ENCODE data around the gene OSBPL5.

DNA sequence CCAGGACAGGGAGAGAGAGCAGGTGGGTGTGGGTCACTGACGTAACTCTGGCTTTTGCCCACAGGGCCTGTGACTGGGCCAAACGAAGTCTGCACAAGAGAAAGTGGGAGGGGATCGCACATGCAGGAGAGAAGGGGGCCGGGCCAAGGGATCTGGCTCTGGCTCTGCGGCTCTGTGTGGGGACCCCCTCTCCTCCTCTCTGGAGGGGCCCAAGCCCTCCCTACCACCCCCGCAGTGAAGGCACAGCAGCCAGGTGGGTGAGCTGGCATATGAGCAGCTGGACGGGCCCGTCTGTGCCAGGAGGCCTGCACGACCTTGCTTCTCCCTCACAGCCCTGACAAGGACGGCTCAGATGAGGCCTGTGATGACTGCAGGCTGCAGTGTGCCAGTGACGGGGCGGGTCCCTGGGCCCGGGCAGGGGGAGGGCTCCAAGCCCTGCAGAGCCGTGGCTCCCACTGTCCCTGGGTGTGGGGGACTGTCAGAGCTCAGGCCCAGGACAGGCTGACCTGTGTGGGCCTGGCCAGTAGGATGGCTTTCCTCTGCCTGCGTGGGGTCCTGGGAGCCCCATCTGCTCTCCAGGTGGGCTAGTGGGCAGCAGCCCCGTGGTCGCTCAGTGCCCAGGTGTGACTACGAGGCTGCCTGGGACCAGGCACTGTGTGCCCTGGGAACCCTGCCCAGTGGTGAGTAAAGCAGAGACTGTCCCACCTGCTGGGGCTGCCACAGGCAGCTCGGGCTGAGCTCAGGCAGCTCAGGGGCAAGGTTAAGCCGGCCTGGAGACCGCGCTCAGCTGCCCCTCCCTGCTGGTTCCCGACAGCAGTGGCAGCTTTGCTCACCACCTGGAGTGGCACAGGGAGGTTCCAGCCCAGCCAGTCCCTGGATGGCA lies 31.3 kb upstream of the OSBPL5 start:
- TF ChIP-seq POLR2A (IDR thresholded peaks at IDR 0.05), result no peak
- TF ChIP-seq CTCF (IDR thresholded peaks at IDR 0.05), result no peak
- no peak for TF ChIP-seq POLR2AphosphoS5 (IDR thresholded peaks at IDR 0.05; ENCODE audit: insufficient read depth in 1 of 2, low read depth in 1 of 2)
